Caco-2 (cell line): ENCODE measurements around the gene FOXRED1. TPM values are rescaled to one million over a fixed set of nuclear protein-coding genes. Genes with fewer than 3 reads are reported as not detected.
A peak's percentile ranks its signal among the peaks of the same experiment; 100 is the strongest.

ENCODE experiments used
- BruUV-seq: library from RNA; stranded (reverse); fragments of 400-500 nt; replicated peaks from 2 replicates; lab custom pipeline; 2021; lab: Mats Ljungman, UMichigan
- CTCF ChIA-PET: fragments of 300-600 bp; sonication (Branson Sonifier 250); formaldehyde crosslinking; loops from one replicate; lab custom pipeline; 2022; ENCODE audit warnings: antibody characterized with exemption; lab: Charles Lee
- POLR2A ChIA-PET: fragments of 300-600 bp; sonication (Branson Sonifier 250); formaldehyde crosslinking; loops from one replicate; lab custom pipeline; 2022; ENCODE audit warnings: antibody characterized with exemption; lab: Charles Lee
- DNase-seq, 2 experiments: peaks; one replicate each; pipeline versions ENCODE4 v3.0.0 to v3.0.0-alpha.2; 2020 to 2022
- H3K27me3 ChIP-seq: replicated peaks from 2 replicates; pipeline ENCODE4 v1.6.0; 2011; ENCODE audit warnings: low read length; ENCODE audit not compliant: control insufficient read depth, insufficient read depth
- H3K36me3 ChIP-seq: 2 replicates; pipeline ENCODE4 v1.5.1; 2011; ENCODE audit warnings: low read length; ENCODE audit not compliant: control insufficient read depth, insufficient read depth
- H3K4me1 ChIP-seq: fragments of 250-450 bp; sonication (Bioruptor Pico); 2 replicates; pipeline ENCODE4 v1.5.1; 2020; ENCODE audit warnings: mild to moderate bottlenecking
- H3K4me3 ChIP-seq: 2 replicates; pipeline ENCODE4 v1.5.1; 2011; ENCODE audit warnings: low read depth, mild to moderate bottlenecking, control low read depth, low read length
- H3K9me3 ChIP-seq: fragments of 250-450 bp; sonication (Bioruptor Pico); 2 replicates; pipeline ENCODE4 v1.5.1; 2020; ENCODE audit warnings: mild to moderate bottlenecking, moderate library complexity
- H3K27ac Mint-ChIP-seq: one replicate; pipeline ENCODE4 v1.8.0; 2022; ENCODE audit warnings: mixed read lengths; ENCODE audit not compliant: unreplicated experiment
- H3K27me3 Mint-ChIP-seq: one replicate; pipeline ENCODE4 v1.8.0; 2022; ENCODE audit warnings: mixed read lengths; ENCODE audit not compliant: insufficient read depth, unreplicated experiment
- H3K36me3 Mint-ChIP-seq: one replicate; pipeline ENCODE4 v1.8.0; 2022; ENCODE audit warnings: mild to moderate bottlenecking, mixed read lengths; ENCODE audit not compliant: insufficient read depth, unreplicated experiment
- H3K4me1 Mint-ChIP-seq: one replicate; pipeline ENCODE4 v1.8.0; 2022; ENCODE audit warnings: low read depth, mixed read lengths; ENCODE audit not compliant: unreplicated experiment
- H3K4me3 Mint-ChIP-seq: one replicate; pipeline ENCODE4 v1.8.0; 2022; ENCODE audit warnings: mild to moderate bottlenecking, moderate library complexity, mixed read lengths; ENCODE audit not compliant: unreplicated experiment
- H3K9me3 Mint-ChIP-seq: one replicate; pipeline ENCODE4 v1.8.0; 2022; ENCODE audit warnings: mixed read lengths; ENCODE audit not compliant: unreplicated experiment
- CTCF ChIP-seq, 2 experiments: fragments of 200-600 bp in 1 of 2; IDR thresholded peaks; 1 replicate in 1 of 2; 2 replicates in 1 of 2; pipeline versions ENCODE4 v1.5.1 to v1.8.0; 2011 to 2022; ENCODE audit warnings: antibody characterized with exemption in 1 of 2, control low read depth in 1 of 2, inconsistent platforms in 1 of 2, low read depth in 1 of 2, low read length in 1 of 2, mild to moderate bottlenecking in 1 of 2, moderate library complexity in 1 of 2; ENCODE audit not compliant: insufficient read depth in 1 of 2, severe bottlenecking in 1 of 2, unreplicated experiment in 1 of 2
- intact Hi-C: fragments of 100-400 bp; cut with micrococcal nuclease; formaldehyde crosslinking; loops from one replicate; pipeline ENCODE4 v1.10.0; 2022; ENCODE audit not compliant: unreplicated experiment
- total RNA-seq: library from RNA; stranded (reverse); gene quantifications from 2 replicates; pipeline ENCODE4 v1.2.3, GENCODE V29; 2022

The FOXRED1 gene
- total RNA-seq, 1 experiment from 2014 or later: 91.7 TPM

DNA sequence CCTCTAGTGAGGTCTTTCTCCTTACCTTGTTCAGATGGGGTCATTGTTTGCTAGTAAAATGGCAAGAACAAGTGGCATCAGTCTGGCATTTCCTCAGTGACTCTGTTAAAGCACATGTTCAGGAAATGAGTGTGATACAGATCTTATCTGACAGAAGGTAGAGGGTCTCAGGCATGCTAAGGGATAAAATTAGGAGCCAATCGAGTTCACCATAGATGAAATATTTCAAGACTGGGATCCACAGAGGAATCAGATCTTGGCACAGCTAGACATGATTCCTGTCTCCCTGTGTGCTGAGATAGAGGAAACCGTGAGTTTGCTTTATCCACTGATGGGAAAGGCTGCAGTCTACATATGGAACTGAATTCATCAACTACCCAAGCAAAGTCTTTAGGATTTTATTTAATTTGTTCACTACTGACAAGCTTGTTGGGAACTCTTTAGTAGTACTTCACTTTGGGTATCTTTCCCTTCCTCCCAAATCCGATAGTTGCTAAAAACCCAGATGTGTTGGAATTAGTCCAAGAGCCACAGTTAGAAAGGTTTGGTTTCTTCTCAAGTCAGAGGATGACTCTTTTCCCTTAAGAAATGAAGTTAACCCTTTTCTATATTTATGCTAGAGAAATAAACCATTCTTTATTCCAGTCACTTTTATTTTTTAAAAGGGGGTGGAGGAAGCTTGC, 39.0 kb upstream of the FOXRED1 start:
- H3K36me3 ChIP-seq: no peaks in the 10 kb centered on the region
- CTCF ChIA-PET: no interaction called here
- peaks cover 17% of the 10 kb centered on the region for H3K36me3 Mint-ChIP-seq
- BruUV-seq: TSS peak; percentile 11
- H3K9me3 Mint-ChIP-seq: peaks cover 13% of the 10 kb centered on the region
- no peak overlapping the region for H3K4me3 Mint-ChIP-seq
- 0 out of 2 replicates have a peak, but pooled peaks cover 3% of the 10 kb centered on the region for H3K9me3 ChIP-seq
- no peaks in the 10 kb centered on the region for H3K4me1 ChIP-seq
- H3K27me3 Mint-ChIP-seq: no peaks in the 10 kb centered on the region
- POLR2A ChIA-PET: interaction anchor here (0.9 kb wide), 1 partner anchor 18 kb away, joined by 3 read pairs; the partner anchor contains the start of genes FAM118B and RPUSD4
- H3K4me1 Mint-ChIP-seq: no peaks in the 10 kb centered on the region
- DNase-seq: no peak
- intact Hi-C loops: no loop called here
- no peak overlapping the region for H3K27ac Mint-ChIP-seq
- H3K4me3 ChIP-seq: no peak overlapping the region
- H3K27me3 ChIP-seq: no peaks in the 10 kb centered on the region
- no peak for TF ChIP-seq CTCF (IDR thresholded peaks at IDR 0.05; ENCODE audit: insufficient read depth in 1 of 2, low read depth in 1 of 2, low read length in 1 of 2, severe bottlenecking in 1 of 2, unreplicated experiment in 1 of 2)

DNA sequence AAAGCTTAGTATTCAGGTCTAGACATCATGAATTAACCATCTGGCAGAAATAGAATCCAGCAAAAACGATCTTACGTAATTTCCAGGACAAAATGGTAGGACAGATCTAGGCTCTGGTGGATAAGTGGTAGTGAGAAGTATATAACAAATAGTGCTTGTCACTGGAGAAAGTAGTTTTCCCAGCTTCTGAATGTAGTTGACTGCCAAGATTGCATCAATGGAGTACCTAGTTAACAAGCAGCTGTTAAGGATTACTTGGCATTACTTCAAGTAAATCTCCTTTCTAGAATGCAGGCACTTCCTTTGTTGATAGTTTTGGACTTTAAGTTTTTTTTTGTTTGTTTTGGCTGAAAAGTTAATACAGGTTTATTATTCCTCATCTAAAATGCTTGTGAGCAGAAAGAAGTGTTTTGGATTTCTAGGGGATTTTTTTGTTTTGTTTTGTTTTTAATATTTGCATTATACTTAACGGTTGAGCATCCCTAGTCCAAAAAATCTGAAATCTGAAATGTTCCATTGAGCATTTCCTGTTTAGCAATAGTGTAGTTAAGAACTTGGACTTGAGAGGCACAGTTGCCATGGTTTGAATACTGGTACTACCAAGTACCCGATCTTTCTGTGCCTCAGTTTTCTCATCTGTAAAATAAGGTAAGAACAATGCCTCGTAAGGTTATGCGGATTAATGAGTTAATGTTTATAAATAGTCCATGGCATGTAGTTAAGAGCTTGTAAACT, 37.1 kb upstream of the FOXRED1 start:
- H3K4me1 ChIP-seq: no peaks in the 10 kb centered on the region
- no peak for DNase-seq
- Mint-ChIP-seq H3K27me3 (no peaks in the 10 kb centered on the region), H3K27ac (no peak overlapping the region), H3K4me3 (no peak overlapping the region), H3K9me3 (no peaks in the 10 kb centered on the region), H3K4me1 (no peaks in the 10 kb centered on the region), H3K36me3 (peaks cover 12% of the 10 kb centered on the region)
- H3K27me3 ChIP-seq: no peaks in the 10 kb centered on the region
- no peaks in the 10 kb centered on the region for H3K9me3 ChIP-seq
- intact Hi-C loops: no loop called here
- no peaks in the 10 kb centered on the region for H3K36me3 ChIP-seq
- CTCF ChIA-PET: no interaction called here
- H3K4me3 ChIP-seq: no peak overlapping the region
- no peak for TF ChIP-seq CTCF (IDR thresholded peaks at IDR 0.05; ENCODE audit: insufficient read depth in 1 of 2, low read depth in 1 of 2, low read length in 1 of 2, severe bottlenecking in 1 of 2, unreplicated experiment in 1 of 2)
- POLR2A ChIA-PET: no interaction called here
- BruUV-seq: no TSS peak

DNA sequence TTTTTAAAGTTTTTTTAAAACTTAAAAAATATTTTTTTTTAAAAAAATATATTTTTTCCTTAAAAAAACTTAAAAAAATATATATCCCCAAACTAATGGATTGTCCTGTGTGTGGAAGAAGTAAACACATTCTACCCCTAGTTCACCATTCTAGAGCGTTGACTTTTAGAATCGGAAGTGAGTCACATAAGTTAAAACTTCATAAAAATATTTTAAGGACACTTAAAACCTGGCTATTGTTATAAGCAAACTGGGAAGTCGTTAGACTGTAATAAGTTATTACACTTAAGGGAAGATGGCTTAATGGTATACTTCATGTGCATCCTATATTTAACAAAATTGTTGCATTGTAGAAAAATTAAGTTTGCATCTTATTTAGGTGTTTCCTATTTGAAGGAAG, 36.3 kb upstream of the FOXRED1 start:
- Histone ChIP-seq H3K9me3 (no peaks in the 10 kb centered on the region), H3K27me3 (no peaks in the 10 kb centered on the region), H3K4me1 (no peaks in the 10 kb centered on the region), H3K36me3 (no peaks in the 10 kb centered on the region), H3K4me3 (no peak overlapping the region)
- H3K36me3 Mint-ChIP-seq: peaks cover 14% of the 10 kb centered on the region
- BruUV-seq: no TSS peak
- H3K27me3 Mint-ChIP-seq: no peaks in the 10 kb centered on the region
- H3K4me1 Mint-ChIP-seq: no peaks in the 10 kb centered on the region
- DNase-seq: no peak
- POLR2A ChIA-PET: no interaction called here
- TF ChIP-seq CTCF (IDR thresholded peaks at IDR 0.05; ENCODE audit: insufficient read depth in 1 of 2, low read depth in 1 of 2, low read length in 1 of 2, severe bottlenecking in 1 of 2, unreplicated experiment in 1 of 2): no peak
- no peak overlapping the region for H3K4me3 Mint-ChIP-seq
- H3K27ac Mint-ChIP-seq: no peak overlapping the region
- CTCF ChIA-PET: no interaction called here
- no peaks in the 10 kb centered on the region for H3K9me3 Mint-ChIP-seq
- intact Hi-C loops: no loop called here
